Measurements from ENCODE around the gene TMEM132D. TPM values are rescaled to one million over a fixed set of nuclear protein-coding genes. Genes with fewer than 3 reads are reported as not detected.

TMEM132D gene
- total and polyA plus RNA-seq, 2 of the 4 experiments (the other 2 are of a cell fraction), result not detected

DNA sequence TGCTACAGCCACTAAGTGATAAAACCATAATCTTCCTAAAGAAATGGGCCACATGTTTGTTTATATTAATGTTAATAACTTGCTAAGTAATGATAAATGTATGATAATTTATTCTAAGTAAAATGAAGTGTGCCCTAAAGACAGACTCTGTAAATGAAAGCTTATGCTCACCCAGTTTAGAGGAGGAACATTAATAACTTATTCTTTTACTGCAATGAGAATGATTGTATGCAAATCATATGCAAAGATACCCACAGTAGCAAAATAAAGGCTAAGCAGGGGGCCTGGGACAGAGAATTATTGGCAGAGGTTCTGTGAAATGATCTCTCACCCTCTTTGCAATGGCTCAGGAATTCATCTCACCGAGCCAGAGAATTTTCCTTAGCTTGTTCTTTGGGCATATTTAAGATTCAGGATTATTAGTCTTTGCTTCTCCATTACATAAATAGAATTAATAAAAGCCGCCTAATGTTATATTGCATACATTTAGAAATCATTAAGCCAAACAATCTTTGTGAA, 75.9 kb downstream of the TMEM132D start:
- Histone ChIP-seq H3K4me3 (ENCODE audit: insufficient read depth, low read depth, low read length) (no peak overlapping the region), H4K8ac (ENCODE audit: low read depth in 2 of 2, low read length in 2 of 2) (no peak overlapping the region), H3K27ac (ENCODE audit: insufficient read depth, low read length) (no peak overlapping the region), H2BK120ac (ENCODE audit: low read depth, low read length) (no peak overlapping the region), H3K79me1 (ENCODE audit: low read depth in 1 of 2, low read length in 2 of 2) (no peaks in the 10 kb centered on the region), H3K9ac (ENCODE audit: low read depth, low read length) (no peak overlapping the region), H3K56ac (ENCODE audit: extremely low read depth, insufficient read depth, low read length) (no peak overlapping the region), H3K23ac (ENCODE audit: low read depth, low read length) (no peak overlapping the region), H4K20me1 (ENCODE audit: insufficient read depth, low read length) (no peaks in the 10 kb centered on the region), H2BK15ac (ENCODE audit: low read depth, low read length) (no peak overlapping the region), H2BK20ac (ENCODE audit: low read depth, low read length) (no peak overlapping the region), H2AK5ac (ENCODE audit: low read depth, low read length) (no peak overlapping the region), H3K36me3 (ENCODE audit: control insufficient read depth, insufficient read depth, low read length) (no peaks in the 10 kb centered on the region), H3K27me3 (ENCODE audit: control insufficient read depth, insufficient read depth, low read length) (no peaks in the 10 kb centered on the region), H2BK5ac (ENCODE audit: low read depth, low read length, poor library complexity, severe bottlenecking) (no peak overlapping the region), H4K91ac (ENCODE audit: insufficient read depth, low read depth, low read length) (no peak overlapping the region), H4K5ac (ENCODE audit: low read depth, low read length) (no peak overlapping the region), H3K9me3 (ENCODE audit: control insufficient read depth, insufficient read depth, low read length) (peaks cover 31% of the 10 kb centered on the region), H3K14ac (replicated peaks; ENCODE audit: low read depth, low read length) (no peak overlapping the region), H3K4me1 (ENCODE audit: control insufficient read depth, insufficient read depth, low read length) (no peaks in the 10 kb centered on the region), H2AFZ (replicated peaks; ENCODE audit: low read length, poor library complexity) (no peak overlapping the region), H3K9me1 (ENCODE audit: insufficient read depth, low read length) (no peaks in the 10 kb centered on the region), H3K18ac (ENCODE audit: low read depth, low read length) (no peak overlapping the region), H3K4me2 (ENCODE audit: low read depth, low read length) (no peak overlapping the region), H2AK9ac (replicated peaks; ENCODE audit: low read depth, low read length, poor library complexity) (no peak overlapping the region), H3K4ac (ENCODE audit: low read depth, low read length) (no peak overlapping the region)
- WGBS, 2 experiments (ENCODE audit: extremely low coverage in 2 of 2, insufficient read length in 1 of 2), result no CpG with 5 or more reads among the region's 2 CpGs
- ChIA-PET POLR2A (ENCODE audit: unreplicated experiment) (no interaction called here), CTCF (no interaction called here)
- in situ Hi-C loops (cut with MboI; ENCODE audit: low sequenced_read_pairs) (no loop called here), dilution Hi-C loops (cut with HindIII; ENCODE audit: low sequenced_read_pairs, unreplicated experiment) (no loop called here), intact Hi-C loops (cut with micrococcal nuclease) (no loop called here)
- ATAC-seq (ENCODE audit: low read depth) (no peak), DNase-seq (no peak)
- no peak for TF ChIP-seq RAD21 (IDR thresholded peaks at IDR 0.05; ENCODE audit: low read length)
- TF ChIP-seq, protein P1, sequence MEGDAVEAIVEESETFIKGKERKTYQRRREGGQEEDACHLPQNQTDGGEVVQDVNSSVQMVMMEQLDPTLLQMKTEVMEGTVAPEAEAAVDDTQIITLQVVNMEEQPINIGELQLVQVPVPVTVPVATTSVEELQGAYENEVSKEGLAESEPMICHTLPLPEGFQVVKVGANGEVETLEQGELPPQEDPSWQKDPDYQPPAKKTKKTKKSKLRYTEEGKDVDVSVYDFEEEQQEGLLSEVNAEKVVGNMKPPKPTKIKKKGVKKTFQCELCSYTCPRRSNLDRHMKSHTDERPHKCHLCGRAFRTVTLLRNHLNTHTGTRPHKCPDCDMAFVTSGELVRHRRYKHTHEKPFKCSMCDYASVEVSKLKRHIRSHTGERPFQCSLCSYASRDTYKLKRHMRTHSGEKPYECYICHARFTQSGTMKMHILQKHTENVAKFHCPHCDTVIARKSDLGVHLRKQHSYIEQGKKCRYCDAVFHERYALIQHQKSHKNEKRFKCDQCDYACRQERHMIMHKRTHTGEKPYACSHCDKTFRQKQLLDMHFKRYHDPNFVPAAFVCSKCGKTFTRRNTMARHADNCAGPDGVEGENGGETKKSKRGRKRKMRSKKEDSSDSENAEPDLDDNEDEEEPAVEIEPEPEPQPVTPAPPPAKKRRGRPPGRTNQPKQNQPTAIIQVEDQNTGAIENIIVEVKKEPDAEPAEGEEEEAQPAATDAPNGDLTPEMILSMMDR (conservative IDR thresholded peaks at IDR 0.05; ENCODE audit: low read depth, low read length), result no peak
- TF ChIP-seq, protein P2, sequence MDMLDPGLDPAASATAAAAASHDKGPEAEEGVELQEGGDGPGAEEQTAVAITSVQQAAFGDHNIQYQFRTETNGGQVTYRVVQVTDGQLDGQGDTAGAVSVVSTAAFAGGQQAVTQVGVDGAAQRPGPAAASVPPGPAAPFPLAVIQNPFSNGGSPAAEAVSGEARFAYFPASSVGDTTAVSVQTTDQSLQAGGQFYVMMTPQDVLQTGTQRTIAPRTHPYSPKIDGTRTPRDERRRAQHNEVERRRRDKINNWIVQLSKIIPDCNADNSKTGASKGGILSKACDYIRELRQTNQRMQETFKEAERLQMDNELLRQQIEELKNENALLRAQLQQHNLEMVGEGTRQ (IDR thresholded peaks at IDR 0.05; ENCODE audit: low read depth, low read length), result no peak
- no peak for TF ChIP-seq CEBPB (IDR thresholded peaks at IDR 0.05; ENCODE audit: low read depth, low read length)
- TF ChIP-seq RCOR1 (IDR thresholded peaks at IDR 0.05; ENCODE audit: insufficient replicate concordance, low read length), result no peak
- TF ChIP-seq BHLHE40 (IDR thresholded peaks at IDR 0.05; ENCODE audit: low read depth, low read length), result no peak
- no peak for TF ChIP-seq CHD1 (IDR thresholded peaks at IDR 0.05; ENCODE audit: low read depth, low read length)
- no peak for TF ChIP-seq MAZ (IDR thresholded peaks at IDR 0.05; ENCODE audit: borderline replicate concordance, low read depth, low read length)
- TF ChIP-seq RFX5 (IDR thresholded peaks at IDR 0.05; ENCODE audit: low read depth, low read length), result no peak
- TF ChIP-seq, protein P3, sequence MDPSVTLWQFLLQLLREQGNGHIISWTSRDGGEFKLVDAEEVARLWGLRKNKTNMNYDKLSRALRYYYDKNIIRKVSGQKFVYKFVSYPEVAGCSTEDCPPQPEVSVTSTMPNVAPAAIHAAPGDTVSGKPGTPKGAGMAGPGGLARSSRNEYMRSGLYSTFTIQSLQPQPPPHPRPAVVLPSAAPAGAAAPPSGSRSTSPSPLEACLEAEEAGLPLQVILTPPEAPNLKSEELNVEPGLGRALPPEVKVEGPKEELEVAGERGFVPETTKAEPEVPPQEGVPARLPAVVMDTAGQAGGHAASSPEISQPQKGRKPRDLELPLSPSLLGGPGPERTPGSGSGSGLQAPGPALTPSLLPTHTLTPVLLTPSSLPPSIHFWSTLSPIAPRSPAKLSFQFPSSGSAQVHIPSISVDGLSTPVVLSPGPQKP (IDR thresholded peaks at IDR 0.05; ENCODE audit: borderline replicate concordance, low read depth, low read length), result no peak
- TF ChIP-seq POLR2A (IDR thresholded peaks at IDR 0.05; ENCODE audit: low read depth, low read length), result no peak
- TF ChIP-seq MXI1 (IDR thresholded peaks at IDR 0.05; ENCODE audit: borderline replicate concordance, low read depth, low read length), result no peak
- no peak for TF ChIP-seq SMC3 (IDR thresholded peaks at IDR 0.05; ENCODE audit: low read depth, low read length)
- TF ChIP-seq MAFK (IDR thresholded peaks at IDR 0.05; ENCODE audit: low read depth, low read length), result no peak
- no peak for TF ChIP-seq NFE2L2 (IDR thresholded peaks at IDR 0.05; ENCODE audit: low read depth, low read length)
- no peak for TF ChIP-seq FOS (IDR thresholded peaks at IDR 0.05; ENCODE audit: low read depth, low read length)
- BruUV-seq (replicated peaks), result no TSS peak
